ES-I3 (cell line): ENCODE results near the gene LIN52.

Experiments
- H3K36me3 ChIP-seq: 2 replicates; pipeline ENCODE4 v1.6.1; 2013; ENCODE audit warnings: mild to moderate bottlenecking, low read length, control low read depth, moderate library complexity; ENCODE audit not compliant: insufficient read depth
- H3K4me1 ChIP-seq: 2 replicates; pipeline ENCODE4 v1.6.1; 2013; ENCODE audit warnings: mild to moderate bottlenecking, control low read depth, low read length; ENCODE audit not compliant: insufficient read depth
- H3K9ac ChIP-seq: 2 replicates; pipeline ENCODE4 v1.6.1; 2013; ENCODE audit warnings: low read depth, mild to moderate bottlenecking, low read length, moderate library complexity
- H3K9me3 ChIP-seq: 2 replicates; pipeline ENCODE4 v1.6.1; 2013; ENCODE audit warnings: mild to moderate bottlenecking, low read length, moderate library complexity; ENCODE audit not compliant: control insufficient read depth, insufficient read depth

LIN52 gene

DNA sequence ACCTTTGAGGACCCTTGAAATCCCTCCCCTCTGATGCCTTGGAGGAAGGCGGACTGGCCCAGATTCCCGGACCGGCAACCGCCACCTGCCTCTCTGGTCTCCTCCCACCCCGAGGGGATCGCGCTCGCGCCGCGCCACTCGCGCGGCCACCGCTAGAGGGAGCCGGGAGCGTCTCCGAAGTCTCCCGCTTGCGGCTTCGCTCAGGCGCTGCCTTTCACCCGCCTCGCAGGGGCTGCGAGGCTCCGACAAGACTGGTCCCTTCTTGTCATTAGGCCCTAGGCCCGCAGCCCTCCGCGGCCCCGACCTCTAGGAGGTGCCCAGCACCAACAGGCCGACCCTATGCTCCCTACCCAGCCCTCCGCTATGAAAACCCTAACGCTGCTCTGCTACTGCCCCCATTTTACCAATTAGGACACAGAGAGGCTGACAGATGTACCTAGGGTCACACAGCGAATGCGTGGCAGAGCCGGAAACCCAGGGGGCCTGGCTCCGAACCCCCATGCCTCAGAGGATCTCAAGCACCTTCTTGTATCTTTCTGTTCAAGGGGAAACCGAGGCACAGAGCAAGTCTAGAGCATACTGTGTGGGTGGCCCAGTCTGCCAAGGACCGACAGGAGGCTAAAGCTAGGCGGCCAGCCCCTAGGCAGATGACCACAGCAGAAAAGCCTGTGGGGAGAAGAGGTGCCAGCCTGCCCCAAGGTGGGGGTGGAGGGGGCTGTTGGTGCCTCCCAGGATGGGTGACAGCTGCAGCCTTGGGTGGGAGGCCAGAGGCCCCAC, 133.1 kb downstream of the LIN52 start:
- Histone ChIP-seq H3K9ac (peak overlapping the region; percentile 12; the same call in 1 of the 2 replicates), H3K4me1 (peaks cover 3% of the 10 kb centered on the region; the same call in 1 of the 2 replicates), H3K36me3 (no peaks in the 10 kb centered on the region), H3K9me3 (no peaks in the 10 kb centered on the region)

DNA sequence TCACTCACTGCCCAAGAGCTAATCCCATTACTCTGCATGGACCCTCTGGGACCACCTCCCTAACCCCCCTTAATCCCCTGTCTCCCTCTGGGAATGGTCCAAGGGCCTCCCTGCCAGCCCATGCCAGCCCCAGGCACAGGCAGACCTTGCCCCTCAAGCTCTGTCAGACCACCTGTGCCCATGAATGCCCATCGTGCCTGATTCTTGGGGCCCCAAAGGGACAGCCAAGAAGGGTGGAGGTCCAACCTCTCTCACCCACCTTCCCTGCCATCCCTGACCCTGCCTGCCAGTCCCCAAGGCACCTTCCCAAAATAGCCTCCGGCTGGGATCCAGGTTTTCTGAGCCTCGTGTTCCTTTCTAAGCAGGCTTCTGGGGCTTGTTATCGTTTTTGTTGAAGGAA, 133.7 kb downstream of the LIN52 start:
- peaks cover 3% of the 10 kb centered on the region; the same call in 1 of the 2 replicates for H3K4me1 ChIP-seq
- no peaks in the 10 kb centered on the region for H3K36me3 ChIP-seq
- H3K9me3 ChIP-seq = no peaks in the 10 kb centered on the region
- no peak overlapping the region for H3K9ac ChIP-seq

DNA sequence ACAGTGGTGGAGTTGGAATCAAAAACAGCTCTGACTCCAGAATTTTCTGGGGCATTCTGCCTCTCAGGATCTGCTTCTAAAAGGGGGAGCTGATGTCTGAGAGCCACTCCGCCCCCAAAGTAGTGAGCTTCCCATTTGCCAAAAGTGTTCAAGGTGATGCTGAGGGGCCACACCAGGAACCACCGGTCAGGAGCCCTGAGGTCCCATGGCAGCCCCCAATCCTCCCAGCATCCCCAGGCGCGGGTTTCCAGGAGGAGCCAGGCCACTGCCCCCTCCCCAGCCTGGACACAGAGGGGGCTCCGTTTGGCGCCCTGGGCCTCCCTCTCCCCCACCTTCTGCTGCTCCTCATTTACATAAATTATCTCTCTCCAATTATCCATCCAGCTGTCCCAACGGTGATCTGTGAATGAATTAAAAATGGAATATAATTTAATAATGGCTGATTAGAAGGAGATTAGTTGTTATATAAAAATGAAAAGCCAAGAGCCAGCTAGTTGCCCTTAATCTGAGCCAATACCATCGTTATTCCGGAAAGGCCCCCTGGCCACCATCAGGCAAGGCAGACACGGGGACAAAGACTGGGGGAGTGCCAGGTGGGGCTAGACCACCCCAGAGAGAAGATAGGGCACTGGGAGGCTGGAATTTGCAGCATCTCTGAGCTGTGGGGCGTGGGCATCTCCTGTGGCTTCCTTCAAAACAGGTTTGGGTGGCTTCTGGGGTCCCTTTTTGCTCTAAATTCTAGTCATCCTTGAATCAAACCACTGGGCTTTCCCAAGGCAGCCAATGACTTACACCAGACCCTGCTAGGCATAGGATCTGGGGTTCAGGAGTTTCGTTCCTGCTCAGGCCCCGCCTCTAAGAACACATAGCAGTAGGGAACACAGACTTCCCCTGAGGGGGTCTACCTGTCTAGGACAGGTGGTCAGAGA, 134.8 kb downstream of the LIN52 start:
- Histone ChIP-seq H3K9me3 (no peaks in the 10 kb centered on the region), H3K9ac (no peak overlapping the region), H3K36me3 (no peaks in the 10 kb centered on the region), H3K4me1 (peaks cover 3% of the 10 kb centered on the region; the same call in 1 of the 2 replicates)

DNA sequence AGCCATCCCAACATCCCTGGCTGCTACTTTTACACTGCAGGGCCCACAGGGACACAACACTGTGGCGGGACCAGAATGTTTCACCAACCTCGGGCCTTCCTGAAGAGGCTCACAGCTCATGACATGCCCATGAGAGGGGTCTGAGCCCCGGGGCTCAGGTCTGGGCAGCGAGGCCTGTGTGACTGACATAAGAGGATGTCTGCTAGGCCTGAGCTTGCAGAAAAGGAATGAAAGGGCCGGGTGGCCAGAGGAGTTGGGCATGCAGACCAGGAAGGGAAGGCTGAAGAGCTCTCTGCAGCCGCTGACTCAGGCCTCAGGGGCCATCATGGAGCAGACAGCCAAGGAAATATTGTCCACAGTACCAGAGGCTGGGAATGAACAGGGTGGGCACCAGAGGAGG, 136.2 kb downstream of the LIN52 start:
- H3K4me1 ChIP-seq = peaks cover 3% of the 10 kb centered on the region; the same call in 1 of the 2 replicates
- no peaks in the 10 kb centered on the region for H3K36me3 ChIP-seq
- H3K9ac ChIP-seq = no peak overlapping the region
- H3K9me3 ChIP-seq = no peaks in the 10 kb centered on the region

DNA sequence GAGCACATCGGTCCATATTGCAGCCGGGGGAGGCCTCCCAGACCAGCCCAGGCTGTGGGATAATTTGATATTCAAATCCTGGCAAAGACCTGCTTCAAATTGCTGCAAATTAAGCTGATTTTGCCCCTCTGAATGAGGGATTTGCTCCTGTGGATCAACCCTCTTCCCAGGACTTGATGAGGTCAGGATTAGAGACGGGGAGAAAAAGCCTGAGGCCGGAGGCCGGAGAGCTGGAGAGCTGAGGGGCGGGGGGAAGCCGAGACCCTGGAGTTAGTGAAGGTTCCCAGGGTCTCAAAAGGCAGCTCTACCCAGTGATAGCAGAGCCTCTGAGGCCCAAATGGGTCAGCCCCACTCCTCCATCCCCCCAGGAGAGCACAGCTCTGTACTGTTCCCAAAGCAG, 137.0 kb downstream of the LIN52 start:
- no peak overlapping the region for H3K9ac ChIP-seq
- peaks cover 3% of the 10 kb centered on the region; the same call in 1 of the 2 replicates for H3K4me1 ChIP-seq
- no peaks in the 10 kb centered on the region for H3K9me3 ChIP-seq
- H3K36me3 ChIP-seq = no peaks in the 10 kb centered on the region

DNA sequence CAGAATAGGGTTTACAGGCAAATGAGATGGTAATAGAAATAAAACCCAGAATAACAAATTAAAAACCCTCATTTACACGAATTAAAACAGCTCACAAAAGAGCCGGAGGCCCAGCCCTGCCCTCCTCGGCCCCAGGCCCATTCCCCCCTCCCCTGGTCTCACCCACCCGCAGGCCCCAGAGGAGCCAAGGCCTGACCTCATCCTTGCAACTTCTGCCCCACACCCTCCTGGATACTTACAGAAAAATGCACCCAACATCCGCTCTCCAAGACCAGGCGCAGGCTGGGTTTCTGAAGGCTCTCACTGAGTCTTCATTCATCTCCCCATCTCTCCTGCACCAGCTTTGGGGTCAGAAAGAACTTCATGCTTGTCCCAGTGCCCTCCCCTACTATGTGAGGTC, 138.3 kb downstream of the LIN52 start:
- no peaks in the 10 kb centered on the region for H3K9me3 ChIP-seq
- no peak overlapping the region for H3K9ac ChIP-seq
- H3K4me1 ChIP-seq = 0 out of 2 replicates have a peak, but pooled peaks cover 3% of the 10 kb centered on the region
- H3K36me3 ChIP-seq = no peaks in the 10 kb centered on the region

DNA sequence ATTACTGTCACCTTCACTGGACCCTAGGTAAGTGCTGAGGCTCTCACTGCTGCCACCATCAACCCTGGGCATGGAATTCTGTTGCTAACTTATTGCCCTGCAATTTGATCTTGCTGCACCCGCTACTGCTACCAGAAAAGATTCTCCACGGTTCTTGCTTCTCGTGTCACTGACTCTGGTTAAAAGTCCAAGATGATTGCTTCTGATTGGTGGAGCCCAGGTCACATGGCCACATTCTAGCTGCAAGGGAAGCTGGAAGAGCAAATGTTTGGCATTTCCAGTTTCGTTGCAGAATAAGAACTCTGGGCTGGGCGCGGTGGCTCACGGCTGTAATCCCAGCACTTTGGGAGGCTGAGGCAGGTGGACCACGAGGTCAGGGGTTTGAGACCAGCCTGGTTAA, 147.0 kb downstream of the LIN52 start:
- Histone ChIP-seq H3K36me3 (no peaks in the 10 kb centered on the region), H3K4me1 (no peaks in the 10 kb centered on the region), H3K9ac (no peak overlapping the region), H3K9me3 (no peaks in the 10 kb centered on the region)

DNA sequence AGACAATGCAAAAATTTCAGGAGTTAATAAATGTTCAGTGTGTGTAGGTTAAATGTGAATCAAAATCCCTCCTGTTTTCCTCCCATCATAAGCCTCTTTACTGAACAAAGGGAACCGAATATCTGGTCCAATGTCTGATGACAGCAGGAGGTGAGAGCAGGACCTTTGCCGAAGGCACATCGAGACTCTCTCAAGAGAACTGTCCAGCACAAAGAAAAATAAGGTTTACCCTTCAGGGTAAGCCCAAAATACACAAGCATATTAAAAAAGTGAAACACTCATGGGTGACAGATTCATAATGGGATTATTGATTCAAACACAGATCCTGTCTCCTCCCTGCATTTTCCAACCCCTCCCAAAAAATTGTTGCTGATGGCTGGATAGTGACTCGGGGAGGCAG, 150.3 kb downstream of the LIN52 start:
- H3K36me3 ChIP-seq = no peaks in the 10 kb centered on the region
- H3K9me3 ChIP-seq = no peaks in the 10 kb centered on the region
- no peaks in the 10 kb centered on the region; the same call in 1 of the 2 replicates for H3K4me1 ChIP-seq
- H3K9ac ChIP-seq = no peak overlapping the region

DNA sequence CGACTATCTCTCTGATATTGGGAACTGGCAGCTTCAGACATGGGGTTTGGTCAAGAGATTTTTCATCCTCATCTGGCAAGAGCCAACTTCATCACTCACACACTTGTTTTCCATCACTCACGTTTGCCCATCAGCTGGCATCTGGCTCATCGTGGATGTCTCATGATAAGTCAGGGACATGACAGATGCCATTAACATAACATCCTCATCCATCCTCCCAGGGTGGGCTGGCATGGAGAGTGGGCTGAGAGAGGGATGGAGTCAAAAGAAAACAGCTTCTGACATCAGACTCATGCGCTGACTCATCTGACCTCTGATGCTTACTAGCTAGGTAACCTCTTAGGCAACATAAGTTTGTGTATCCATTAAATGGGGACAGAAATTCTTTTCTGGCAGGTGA, 152.7 kb downstream of the LIN52 start:
- Histone ChIP-seq H3K4me1 (peaks cover 2% of the 10 kb centered on the region; the same call in 1 of the 2 replicates), H3K36me3 (no peaks in the 10 kb centered on the region), H3K9me3 (no peaks in the 10 kb centered on the region), H3K9ac (no peak overlapping the region)

DNA sequence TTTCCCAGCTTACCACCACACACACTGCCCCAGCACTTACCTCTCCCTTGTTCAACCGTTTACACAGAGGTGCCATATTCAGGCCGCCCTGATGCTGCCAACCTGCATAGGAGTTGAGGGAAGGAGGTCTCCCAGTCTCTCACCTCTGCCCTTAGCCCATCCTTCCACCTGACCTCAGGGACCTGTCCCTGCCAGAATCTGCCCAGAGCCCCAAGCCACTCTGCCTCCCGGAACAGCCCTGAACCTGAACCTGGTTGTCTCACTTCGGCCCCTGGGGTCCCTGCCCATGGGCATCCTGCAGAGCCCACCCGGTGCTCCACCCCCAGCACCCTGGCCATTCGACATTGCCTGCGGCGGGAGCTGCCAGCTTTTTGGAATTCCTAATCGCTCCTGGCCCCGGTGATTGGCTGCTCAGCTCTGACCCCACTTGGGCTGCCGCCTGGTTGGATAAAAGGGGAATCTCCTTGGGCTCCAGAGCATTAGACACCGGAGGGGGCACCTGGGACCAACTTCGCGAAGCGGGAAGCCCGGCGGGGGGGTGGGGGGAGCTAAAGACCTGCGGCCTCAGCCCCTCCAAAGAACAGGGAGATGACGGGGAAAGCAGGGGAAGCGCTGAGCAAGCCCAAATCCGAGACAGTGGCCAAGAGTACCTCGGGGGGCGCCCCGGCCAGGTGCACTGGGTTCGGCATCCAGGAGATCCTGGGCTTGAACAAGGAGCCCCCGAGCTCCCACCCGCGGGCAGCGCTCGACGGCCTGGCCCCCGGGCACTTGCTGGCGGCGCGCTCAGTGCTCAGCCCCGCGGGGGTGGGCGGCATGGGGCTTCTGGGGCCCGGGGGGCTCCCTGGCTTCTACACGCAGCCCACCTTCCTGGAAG, 154.5 kb downstream of the LIN52 start, which contains the start of gene VSX2:
VSX2 (plus strand) TSS at position 476 of the 874 bp plus-strand sequence; CDS start at position 589, 113 bp downstream.
- no peaks in the 10 kb centered on the region for H3K36me3 ChIP-seq
- no peaks in the 10 kb centered on the region for H3K9me3 ChIP-seq
- peak within 1 kb of the TSS; percentile 31; the same call in 1 of the 2 replicates for H3K9ac ChIP-seq
- H3K4me1 ChIP-seq = peaks cover 10% of the 10 kb centered on the region

DNA sequence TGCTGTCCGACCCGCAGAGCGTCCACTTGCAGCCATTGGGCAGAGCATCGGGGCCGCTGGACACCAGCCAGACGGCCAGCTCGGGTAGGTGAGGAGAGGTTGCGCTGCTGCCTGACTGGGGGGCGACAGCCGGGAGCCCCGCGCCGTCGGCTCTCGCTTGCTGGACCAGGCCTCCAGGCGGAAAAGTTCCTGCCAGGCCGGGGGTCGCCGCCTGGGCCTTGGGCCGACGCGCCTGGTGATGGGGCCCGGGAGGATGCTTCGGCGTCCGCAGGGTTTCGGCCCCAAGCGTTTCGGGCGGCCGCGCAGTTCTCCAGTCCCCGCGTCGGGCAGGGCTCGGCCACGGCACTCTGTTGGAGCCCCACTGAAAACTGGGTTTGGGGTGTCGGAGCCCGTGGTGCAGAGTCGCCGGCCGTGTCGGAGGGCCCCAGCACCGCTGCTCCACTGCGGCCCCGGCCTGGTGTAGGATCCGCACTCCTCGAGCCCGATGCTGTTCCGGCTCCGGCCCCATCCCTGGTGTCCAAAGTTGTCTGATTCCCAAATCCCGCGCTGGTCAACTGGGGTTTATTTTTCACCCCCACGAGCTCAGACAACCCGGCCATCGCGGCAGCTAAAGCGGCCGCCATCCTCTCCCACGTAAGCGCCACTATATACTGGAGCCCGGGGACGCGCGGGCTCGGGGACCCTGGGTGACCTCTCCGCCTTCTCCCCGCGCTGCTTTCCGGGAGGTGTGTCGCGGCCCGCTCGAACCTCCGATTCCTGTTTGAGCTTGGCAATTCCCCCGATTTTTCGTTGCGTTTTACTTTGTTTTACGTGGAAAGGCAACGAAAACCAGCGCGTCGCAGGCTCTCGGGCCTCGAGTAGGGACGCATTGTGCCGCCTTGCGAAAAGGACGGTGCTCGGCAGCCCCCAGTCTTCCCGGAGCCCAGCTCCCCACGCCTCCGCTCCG, 155.4 kb downstream of the LIN52 start:
- Histone ChIP-seq H3K9ac (peak overlapping the region; percentile 31; the same call in 1 of the 2 replicates), H3K36me3 (no peaks in the 10 kb centered on the region), H3K9me3 (no peaks in the 10 kb centered on the region), H3K4me1 (peaks cover 13% of the 10 kb centered on the region)

DNA sequence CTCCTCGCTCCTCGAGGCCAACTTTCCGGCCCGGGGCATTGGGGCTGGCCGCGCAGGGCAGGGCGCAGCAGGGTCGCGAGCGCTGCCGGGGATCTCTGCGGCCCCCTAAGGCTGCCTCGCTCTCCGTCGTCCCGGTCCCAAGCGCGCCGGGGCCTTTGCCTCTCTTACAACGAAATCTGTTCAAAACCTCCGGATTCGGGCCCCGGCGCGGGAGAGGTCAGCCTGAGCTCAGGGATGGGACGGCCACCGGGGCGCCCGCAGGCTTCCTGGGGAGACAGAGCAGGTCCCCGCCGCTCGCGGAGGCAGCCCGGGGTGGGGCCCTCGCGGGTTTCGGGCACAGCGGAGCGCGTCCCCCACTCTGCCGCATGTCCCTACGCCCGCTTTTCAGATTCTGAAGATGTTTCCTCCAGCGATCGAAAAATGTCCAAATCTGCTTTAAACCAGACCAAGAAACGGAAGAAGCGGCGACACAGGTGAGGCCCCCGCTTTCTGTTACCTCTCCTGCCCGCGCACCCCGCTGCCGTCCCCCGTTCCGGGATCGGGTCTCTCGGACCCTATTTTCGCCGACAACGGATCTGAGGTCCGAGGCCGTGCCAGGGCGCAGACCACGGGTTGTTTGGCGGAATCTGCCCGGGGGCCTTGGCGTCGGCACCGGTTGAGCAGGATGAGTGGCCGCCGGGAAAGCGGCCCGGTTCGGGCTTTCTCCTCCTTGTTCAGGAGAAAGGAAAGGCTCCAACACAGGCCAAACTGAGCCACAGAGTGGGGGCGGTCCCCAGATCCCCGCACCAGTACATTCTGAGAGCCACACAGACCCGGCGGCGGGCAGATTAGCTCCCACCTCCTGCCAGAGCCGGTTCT, 156.3 kb downstream of the LIN52 start:
- peaks cover 14% of the 10 kb centered on the region for H3K4me1 ChIP-seq
- H3K36me3 ChIP-seq = no peaks in the 10 kb centered on the region
- H3K9me3 ChIP-seq = no peaks in the 10 kb centered on the region
- peak overlapping the region; percentile 26; the same call in 1 of the 2 replicates for H3K9ac ChIP-seq
